GM10248 (cell line): ENCODE measurements around the gene FREY1.

ENCODE experiments used
- CTCF ChIA-PET: fragments of 300-600 bp; sonication (Branson Sonifier 250); formaldehyde crosslinking; extraction: SDS; loops from one replicate; lab custom pipeline; 2021; ENCODE audit warnings: antibody characterized with exemption; lab: Yijun Ruan, JAX
- POLR2A ChIA-PET: fragments of 350-650 bp; sonication (Branson Sonifier 250); formaldehyde crosslinking; extraction: SDS; loops from one replicate; lab custom pipeline; 2020; ENCODE audit warnings: antibody characterized with exemption; lab: Yijun Ruan, JAX
- DNase-seq: peaks from one replicate; pipeline ENCODE4 v3.0.0; 2012; ENCODE audit errors: extremely low spot score
- TF ChIP-seq, protein P1 (sequence below): IDR thresholded peaks from 2 replicates; pipeline ENCODE4 v1.5.1; 2012; ENCODE audit warnings: mild to moderate bottlenecking, low read depth; ENCODE audit errors: extremely low read depth, missing control alignments, control extremely low read depth

The FREY1 gene

GRCh38 chr11:45906965-45907611, at the start of gene FREY1:
Gene FREY1, minus strand, starts transcription at chr11:45907271. Its CDS starts 26 bp downstream, at chr11:45907245.
- POLR2A ChIA-PET: no interaction called here
- TF ChIP-seq, protein P1, sequence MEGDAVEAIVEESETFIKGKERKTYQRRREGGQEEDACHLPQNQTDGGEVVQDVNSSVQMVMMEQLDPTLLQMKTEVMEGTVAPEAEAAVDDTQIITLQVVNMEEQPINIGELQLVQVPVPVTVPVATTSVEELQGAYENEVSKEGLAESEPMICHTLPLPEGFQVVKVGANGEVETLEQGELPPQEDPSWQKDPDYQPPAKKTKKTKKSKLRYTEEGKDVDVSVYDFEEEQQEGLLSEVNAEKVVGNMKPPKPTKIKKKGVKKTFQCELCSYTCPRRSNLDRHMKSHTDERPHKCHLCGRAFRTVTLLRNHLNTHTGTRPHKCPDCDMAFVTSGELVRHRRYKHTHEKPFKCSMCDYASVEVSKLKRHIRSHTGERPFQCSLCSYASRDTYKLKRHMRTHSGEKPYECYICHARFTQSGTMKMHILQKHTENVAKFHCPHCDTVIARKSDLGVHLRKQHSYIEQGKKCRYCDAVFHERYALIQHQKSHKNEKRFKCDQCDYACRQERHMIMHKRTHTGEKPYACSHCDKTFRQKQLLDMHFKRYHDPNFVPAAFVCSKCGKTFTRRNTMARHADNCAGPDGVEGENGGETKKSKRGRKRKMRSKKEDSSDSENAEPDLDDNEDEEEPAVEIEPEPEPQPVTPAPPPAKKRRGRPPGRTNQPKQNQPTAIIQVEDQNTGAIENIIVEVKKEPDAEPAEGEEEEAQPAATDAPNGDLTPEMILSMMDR: no peak
- DNase-seq: no peak
- CTCF ChIA-PET: no interaction called here

GRCh38 chr11:45949992-45950407, 42.9 kb upstream of the FREY1 start:
- DNase-seq: no peak
- CTCF ChIA-PET: interaction anchor here (1.0 to 14.3 kb wide), 4 partner anchors 9 to 44 kb away, joined by 3 to 129 read pairs (median 4); no protein-coding TSS in a partner anchor
- TF ChIP-seq, protein P1: no peak
- POLR2A ChIA-PET: no interaction called here

DNA sequence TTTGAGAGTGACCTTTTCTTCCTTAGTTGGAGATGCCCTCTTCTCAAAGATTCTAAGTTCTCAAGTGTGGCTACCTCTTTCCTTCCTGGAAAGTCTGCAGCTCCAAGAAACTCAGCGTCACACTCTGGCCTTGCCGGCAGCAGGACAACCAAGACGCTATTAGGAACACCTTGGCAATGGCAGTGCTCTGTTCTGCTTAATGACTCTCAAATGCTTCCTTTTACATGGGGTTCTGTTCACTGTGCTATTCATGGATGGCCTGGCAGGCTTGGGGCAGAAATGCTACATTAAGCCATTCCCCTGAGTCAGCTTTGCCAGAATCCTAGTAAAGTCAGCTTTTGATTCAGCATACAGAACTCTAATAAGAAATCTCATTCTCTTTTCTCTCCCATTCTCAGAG, 41.3 kb upstream of the FREY1 start:
- CTCF ChIA-PET: interaction anchor here (0.9 to 14.3 kb wide), 2 partner anchors 17 to 76 kb away, joined by 3 to 129 read pairs; no protein-coding TSS in a partner anchor

GRCh38 chr11:45947885-45948284, 40.8 kb upstream of the FREY1 start:
- ChIA-PET POLR2A (no interaction called here), CTCF (interaction anchor here (0.9 to 14.3 kb wide), 2 partner anchors 17 to 76 kb away, joined by 3 to 129 read pairs; no protein-coding TSS in a partner anchor)
- DNase-seq: no peak
- TF ChIP-seq, protein P1: no peak

More for the DNA sequence above, 41.3 kb upstream of the FREY1 start:
- TF ChIP-seq, protein P1: no peak
- POLR2A ChIA-PET: no interaction called here
- no peak for DNase-seq

GRCh38 chr11:45945397-45945999, 38.4 kb upstream of the FREY1 start:
- TF ChIP-seq, protein P1: no peak
- DNase-seq: no peak
- CTCF ChIA-PET: interaction anchor here (1.5 to 14.3 kb wide), 3 partner anchors 20 to 61 kb away, joined by 3 to 129 read pairs (median 7); partner anchors contain the start of gene PEX16
- POLR2A ChIA-PET: no interaction called here

GRCh38 chr11:45942381-45942780, 35.3 kb upstream of the FREY1 start:
- TF ChIP-seq, protein P1: no peak
- ChIA-PET CTCF (interaction anchor here (1.1 to 14.3 kb wide), 2 partner anchors 23 to 89 kb away, joined by 3 to 129 read pairs; no protein-coding TSS in a partner anchor), POLR2A (interaction anchor here (0.7 kb wide), 1 partner anchor 762 kb away, joined by 8 read pairs; no protein-coding TSS in a partner anchor)
- no peak for DNase-seq
